GM12892 (cell line): ENCODE data around the gene PRR3.

Source experiments
- POLR2A ChIP-seq: IDR thresholded peaks from 2 replicates; pipeline ENCODE4 v1.6.1; 2011; ENCODE audit warnings: low read depth, low read length, control low read depth
- POLR2AphosphoS5 ChIP-seq: IDR thresholded peaks from 2 replicates; pipeline ENCODE4 v1.6.1; 2011; ENCODE audit warnings: low read depth, low read length, control low read depth
- TAF1 ChIP-seq: IDR thresholded peaks from 2 replicates; pipeline ENCODE4 v1.6.1; 2011; ENCODE audit warnings: low read depth, mild to moderate bottlenecking, control low read depth, low read length, borderline replicate concordance

DNA sequence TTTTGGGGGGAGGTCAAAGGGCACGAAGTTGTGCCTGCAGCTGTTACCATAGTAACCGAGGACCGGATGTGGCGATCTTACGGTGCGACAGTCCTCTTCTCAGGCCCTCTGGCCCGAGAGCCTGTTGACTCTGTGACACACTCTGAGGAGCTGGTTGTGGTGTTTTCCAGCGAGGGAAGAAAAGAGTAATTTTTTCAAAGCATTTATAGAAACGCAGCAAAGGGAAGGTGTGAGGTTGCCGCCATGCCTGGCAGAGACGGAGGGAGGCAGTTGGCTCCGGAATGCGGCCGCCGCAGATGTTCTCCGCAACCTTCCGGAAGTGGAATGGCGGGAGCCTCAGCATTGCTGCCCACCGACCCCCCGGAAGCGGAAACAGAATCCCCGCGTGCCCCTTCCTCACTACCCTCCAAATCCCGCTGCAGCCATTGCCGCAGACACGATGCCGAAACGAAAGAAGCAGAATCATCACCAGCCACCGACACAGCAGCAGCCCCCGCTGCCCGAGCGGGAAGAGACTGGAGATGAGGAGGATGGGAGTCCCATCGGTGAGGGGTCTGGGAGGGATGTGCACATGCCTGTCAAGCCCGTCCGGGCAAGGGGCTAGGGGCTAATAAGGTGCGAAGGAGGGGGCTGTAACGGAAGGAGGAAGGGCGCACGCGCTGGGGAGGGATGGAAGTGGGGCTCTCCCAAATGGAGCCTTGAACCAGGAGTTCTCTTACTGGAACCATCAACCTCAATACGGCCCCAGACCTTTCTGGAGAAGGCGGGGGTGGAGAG is at the start of gene PRR3:
- TF ChIP-seq POLR2A (peak; percentile 68; the same call in 1 of the 2 replicates), POLR2AphosphoS5 (peak; percentile 85), TAF1 (peak; percentile 87)
